DMS53 treated with DMSO at 0.1 percent for 48 hours (cell line): Measurements from ENCODE around the gene IER2.

Experiments
- DNase-seq: peaks from one replicate; lab custom pipeline; 2025; ENCODE audit not compliant: unreplicated experiment; lab: John Stamatoyannopoulos, UW

IER2 gene

DNA sequence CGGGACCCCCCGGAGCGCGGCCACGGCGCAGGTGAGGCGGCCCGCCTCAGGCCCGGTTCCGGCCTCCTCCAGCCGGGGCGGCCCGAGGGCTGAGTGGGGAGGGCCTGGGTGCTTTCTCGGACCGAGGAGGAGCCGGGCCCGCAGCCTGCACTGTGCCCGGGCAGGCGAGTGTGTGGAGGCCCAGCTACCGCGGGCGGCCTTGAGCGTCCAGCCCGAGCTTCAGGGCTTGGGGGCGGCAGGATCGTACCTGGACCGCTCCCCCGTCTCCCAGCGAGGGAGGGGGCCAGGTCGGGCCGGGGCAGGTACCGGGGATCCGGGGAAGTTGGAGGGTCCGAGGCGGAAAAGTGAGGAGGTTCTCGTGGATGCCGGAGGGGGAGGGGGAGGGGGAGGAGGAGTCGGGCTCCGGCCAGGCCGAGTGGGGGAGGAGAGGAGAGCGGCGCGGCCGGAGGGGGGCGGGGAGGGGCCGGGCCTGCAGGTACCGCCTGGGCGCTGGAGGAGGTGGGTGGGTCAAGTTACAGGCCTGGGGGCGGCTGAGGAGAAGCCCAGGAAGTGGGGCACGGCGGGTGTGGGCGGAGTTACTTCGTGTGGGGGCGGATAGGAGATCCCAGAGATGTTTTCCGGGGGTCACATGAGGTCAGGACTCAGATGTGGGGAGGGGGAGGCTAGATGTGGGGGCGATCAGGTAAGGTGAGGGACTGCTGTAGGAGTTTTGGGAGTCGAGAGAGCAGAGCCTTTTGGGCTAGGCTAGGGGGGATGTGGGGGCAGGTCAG lies 31.6 kb upstream of the IER2 start:
- DNase-seq = no peak

DNA sequence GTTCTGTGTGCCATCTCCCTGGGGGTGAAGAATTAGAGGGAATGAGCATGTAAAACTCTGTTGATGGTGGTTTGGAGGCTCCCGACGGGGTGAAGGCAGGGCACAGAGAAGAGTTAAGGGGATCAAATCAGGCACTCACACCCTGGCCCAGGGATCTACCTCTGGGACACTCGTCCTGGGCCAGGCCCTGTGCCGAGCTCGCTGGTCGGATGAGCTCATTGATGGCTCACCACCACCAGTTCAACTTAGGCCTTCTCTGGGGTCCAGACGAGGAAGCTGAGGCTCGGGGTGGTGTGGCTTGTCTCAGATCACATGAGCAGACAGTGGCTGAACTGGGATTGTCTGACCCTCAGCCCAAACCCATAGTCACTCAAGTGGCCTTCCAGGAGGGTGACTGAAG lies 30.6 kb upstream of the IER2 start:
- DNase-seq = no peak

DNA sequence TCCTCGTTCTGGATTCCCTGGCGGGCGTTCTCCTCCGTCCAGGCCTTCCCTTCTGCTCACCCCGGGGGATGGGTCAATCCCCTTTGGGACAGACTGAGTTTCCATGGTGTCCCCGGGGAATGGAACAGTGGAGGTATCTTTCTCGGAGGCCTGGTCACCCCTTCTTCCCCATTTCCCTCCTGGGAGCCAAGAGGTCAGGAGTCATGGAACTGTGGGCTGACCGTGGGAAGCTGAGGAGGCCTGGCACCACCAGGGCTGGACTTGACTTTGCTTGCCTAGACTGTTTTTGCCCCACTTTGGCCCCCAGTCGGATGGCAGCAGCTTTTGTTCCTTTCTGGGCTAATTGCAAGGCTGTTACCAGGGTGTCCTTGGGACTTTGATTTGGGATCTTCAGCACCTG lies 30.2 kb upstream of the IER2 start:
- DNase-seq = no peak

DNA sequence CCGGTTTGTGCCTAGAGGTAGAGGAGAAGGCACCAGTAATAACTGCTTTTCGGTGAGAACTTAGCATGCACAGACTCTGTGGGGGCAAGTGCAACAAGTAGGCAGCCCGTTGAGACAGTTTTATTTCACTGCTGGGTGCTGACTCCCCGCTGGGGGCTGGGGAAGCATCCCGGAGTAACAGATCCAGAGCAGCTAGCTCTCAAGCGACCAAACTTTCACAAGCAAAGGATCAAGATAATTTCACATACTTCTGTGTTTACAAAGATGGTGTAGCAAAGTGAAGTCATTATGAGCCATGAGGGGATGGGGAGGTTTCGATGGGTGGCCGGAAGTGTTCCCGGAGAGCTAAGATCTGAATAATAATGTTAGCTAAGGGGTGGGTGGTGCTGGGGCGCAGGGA lies 29.4 kb upstream of the IER2 start:
- DNase-seq = no peak

DNA sequence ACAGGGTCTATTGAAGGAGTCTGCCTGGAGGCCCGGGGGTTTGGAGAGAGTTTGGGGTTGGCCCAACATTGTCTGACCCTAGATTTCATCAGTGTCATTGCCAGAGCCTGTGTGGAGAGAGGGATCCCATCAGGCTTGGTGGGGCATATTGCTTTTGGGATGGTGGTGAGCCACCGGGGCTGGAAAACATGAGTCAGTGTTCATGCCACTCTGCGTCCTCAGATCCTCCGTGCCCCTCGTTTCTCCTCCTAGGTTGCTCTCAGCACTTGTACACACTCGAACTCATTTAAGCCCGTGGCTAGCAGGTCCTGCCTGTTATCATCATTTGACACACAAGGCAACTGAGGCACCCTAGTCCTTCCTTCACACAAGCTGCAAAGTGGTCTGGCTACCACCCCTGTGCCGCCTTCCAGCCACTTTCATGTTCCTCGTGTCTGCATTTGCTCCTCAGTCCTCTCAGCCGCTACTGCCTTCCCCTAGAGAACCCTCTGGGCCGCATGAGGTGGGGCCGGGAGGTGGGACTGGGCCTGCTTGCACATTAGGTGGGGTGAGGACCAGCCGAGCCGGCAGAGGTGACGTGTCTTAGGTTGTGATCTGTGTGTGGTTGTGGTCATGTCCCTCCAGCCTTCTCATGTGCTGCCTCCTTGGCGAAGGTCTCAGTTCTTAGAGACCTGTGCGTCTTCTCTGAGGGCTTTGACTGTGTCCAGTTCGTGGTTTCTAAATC lies 28.5 kb upstream of the IER2 start:
- DNase-seq = no peak

DNA sequence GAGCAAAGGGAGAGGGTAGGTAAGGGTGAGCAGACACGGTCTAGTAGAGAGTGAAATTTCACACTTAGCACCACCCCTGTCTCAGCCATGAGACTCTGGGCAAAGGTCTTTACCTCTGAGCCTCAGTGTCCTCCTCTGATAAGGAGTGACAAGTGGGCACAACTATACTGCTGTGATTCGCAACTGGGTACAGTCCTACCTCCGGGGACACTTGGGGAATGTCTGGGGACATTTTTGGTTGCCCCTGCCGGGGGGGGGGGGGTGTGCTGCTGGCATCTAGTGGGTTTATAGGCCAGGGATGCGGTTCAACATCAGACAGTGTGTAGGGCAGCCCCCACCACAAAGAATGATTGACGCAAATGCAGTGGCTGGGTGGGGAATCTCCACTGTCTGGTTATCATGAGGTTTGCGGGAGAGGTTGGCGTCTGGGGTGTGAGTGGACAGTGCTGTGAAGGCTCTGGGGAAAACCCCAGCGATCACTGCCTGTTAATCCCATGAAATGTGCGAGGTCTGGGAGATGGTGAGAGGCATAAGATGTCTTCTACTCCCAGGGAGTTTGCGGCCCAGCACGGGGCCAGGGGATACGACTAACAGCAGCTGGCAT lies 27.8 kb upstream of the IER2 start:
- no peak for DNase-seq

DNA sequence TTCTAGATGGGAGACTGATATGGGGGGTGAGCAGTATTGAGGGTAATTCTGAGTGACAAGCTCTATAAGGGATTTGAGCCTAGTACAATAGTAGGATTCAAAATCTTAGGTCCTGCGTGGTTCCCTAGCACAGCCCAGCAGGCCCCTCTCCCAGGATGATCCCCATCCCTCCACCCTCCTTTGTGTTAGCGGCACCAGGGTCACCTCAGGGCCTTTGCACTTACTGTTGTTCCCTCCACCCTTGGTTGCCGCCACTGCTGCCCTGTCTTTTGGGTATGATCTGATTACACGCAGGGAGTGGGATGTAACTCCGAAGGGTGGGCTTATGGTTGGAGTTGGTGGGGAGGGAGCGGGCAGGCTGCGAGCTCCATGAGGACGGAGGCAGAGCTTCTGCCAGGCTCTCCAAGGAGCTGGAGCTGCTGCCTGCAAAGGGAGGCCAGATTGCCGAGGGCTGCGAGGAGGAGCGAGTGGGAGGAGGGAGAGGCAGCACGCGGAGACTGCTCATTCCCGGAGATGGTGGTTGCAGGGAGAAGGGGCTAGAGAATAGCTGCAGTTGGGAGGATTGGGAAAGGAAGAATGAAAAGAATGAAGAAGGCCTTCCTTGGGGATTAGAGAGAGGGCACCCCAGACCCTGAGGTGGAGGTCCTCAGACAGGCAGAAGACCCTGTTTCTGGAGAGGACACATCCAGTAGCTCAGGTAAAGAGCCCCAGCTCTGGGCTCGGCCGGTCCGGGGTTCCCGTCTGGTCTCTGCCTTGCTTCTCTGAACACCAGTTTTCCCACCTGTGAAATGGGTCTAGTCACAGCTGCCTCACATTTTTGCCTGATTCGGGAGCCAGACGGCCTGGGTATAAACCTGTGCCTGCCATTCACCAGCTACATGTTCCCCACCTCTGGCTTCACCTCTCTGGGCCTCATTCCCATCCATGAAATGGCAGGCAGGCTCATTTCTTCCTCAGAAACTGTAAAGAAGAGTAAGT lies 26.9 kb upstream of the IER2 start:
- DNase-seq = no peak

DNA sequence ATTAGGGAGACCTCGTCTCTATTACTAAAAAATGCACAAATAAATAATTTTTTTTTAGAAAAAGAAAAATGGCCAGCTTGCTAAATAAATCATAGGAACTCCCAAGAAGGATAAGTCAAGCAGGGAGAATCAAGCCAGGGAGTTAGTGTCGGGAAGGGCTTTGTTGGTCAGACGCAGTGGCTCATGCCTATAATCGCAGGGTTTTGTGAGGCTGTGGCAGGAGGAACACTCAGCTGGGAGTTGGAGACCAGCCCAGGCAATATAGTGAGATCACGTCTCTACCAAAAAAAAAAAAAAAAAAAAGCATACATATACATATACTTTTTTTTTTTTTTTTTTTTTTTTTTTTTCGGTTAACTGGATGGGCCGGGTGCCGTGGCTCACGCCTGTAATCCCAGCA lies 23.2 kb upstream of the IER2 start:
- DNase-seq = no peak

DNA sequence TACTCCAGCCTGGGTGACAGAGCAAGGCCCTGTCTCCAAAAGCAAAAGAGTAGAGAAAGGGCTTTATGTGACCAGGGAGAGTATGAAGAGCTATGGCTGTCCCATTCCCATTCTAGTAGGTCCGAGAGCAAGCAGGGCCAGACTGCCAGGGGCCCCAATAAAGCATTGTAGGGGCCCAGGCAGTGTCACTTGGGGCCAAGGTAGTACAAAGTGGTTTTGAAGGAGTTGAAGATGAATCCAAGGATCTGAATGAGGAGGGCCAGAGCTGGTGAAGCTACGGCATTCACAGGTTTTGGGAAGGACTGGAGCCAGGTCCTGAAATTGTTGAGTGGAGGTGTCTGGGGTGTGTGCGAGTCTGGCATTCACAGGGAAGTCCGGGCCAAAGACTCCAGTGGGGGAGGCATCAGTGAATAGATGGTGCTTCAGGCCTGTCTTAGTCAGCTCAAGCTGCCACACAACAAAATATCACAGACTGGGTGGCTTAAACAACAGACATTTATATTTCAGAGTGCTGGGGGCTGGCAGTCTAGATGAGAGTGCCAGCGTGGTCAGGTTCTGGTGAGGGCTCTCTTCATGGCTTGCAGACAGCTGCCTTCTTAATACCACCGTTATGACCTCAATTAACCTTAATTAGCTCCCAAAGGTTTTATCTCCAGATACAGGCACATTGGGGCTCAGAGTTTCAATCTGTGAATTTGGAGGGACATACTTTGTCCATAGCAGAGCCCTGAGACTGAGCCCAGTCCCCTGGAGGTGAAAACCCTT lies 22.2 kb upstream of the IER2 start:
- no peak for DNase-seq

DNA sequence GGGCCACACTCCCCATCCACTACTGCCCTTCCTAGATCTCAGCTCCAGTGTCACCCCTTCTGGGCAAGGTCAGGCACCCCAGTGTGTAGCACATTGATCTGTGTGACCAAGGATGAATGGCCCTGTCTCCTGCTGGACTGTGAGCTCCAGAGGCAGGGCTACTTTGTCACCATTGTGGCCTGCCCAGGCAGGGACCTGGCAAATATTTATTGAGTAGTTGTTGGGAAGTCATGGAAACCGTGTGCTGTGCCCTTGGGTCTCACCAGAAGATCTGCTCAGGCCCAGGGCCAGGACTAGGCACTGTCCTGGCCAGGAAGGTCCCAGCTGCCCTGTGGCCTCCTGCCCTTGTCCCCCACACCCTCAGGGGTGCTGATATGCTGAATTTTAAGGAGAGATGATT lies 21.6 kb upstream of the IER2 start:
- no peak for DNase-seq

DNA sequence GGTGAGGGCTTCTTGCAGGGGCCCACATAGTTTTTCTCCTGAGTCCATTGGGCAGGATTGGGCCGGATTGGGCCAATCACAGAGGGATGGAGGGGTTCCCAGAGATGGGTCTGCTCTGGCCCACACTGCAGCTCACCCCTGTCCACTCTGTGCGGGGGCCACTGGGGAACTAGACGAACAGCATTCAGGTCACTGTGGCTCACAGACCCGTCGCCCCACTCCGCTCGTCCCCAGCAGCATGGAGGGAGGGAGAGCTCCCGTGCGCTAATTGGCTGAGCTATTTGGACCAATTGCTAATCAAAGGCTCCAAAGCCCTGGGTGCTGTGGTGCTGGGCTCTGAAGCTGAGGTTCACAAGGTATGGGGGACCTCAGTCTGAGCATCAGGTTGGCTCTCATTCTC lies 20.8 kb upstream of the IER2 start:
- DNase-seq = no peak

DNA sequence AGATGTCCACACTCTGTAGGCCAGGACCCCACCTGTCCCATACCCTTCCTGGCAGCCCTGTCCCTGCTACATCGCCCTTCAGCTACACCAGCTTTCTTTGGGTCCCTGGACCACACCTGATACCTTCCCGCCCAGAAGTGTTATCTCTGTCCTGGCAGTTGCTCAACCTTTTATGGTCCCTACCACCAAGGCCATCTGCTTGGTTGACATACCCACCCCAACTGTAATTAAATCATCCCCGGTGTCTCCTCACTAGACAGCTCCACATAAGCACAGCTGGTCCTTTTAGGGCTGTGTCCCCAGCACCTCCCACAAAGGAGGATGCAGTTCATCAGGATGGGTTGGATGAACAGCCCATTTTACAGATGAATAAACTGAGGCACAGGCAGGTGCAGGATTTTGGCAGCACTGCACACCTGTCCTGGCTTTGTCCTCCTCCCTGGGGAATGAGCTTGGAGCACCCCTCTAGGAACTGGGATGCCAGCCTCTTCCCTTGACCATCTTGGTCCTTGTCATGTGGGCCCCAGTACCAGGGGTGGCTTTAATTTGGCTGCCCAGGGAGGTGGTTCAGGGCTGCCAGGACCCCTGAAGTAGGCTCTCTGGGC lies 19.2 kb upstream of the IER2 start:
- DNase-seq = no peak

DNA sequence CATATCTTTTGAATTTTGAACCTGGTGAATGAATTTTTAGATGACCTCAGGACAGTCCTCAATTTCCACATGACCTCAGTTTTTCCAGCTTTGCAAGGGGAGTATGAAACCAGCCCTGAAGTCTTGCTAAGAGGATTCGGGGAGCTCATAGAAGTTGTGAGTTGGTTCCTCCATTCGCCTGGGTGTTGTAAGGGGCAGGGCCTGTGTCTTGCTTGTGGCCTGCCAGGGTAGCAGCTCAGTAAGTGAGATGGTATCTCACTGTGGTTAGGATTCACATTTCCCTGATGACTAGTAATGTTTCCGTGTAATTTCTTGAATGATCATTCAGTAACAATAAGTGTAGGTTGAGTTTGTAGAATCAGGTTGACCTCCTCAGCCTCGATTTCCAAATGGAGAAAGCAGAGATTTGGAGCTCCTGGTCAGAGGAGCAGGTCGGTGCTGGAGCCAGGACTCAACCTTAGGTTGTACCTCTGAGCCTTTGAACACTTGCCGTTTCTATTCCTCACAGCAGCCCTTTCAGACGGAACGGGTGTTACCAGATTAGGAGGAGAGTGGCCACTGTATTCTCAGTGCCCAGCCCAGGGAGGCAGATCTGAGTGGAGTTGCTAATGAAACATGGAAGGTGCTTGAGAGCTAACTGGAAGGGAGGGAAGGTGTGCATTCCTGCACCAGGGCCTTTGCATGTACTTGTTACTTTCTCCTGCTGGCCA lies 17.6 kb upstream of the IER2 start:
- DNase-seq = no peak

DNA sequence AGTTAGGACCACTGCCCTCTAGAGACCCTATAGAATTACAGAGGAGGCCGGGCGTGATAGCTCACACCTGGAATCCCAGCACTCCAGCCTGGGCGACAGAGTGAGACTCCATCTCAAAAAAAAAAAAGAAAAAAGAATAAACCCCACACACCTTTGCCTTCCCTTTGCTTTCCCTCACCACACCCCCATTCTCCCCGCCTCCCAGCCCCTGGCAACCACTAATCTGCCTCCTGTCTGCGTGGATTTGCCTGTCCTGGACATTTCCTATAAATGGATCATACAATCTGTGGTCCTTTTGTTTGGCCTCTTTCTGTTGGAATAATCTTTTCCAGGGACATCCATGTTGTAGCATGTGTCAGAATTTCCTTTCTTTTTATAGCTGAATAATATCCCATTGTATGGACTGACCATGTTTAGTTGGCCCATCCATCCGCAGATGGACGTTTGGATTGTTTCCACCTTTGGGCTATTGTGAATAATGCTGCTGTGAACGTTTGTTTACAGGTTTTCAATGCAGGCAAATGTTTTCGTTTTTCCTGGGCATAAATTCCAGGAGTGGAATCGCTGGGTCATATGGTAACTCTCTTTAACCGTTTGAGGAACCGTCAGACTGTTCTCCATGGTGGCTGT lies 16.9 kb upstream of the IER2 start:
- DNase-seq = no peak

DNA sequence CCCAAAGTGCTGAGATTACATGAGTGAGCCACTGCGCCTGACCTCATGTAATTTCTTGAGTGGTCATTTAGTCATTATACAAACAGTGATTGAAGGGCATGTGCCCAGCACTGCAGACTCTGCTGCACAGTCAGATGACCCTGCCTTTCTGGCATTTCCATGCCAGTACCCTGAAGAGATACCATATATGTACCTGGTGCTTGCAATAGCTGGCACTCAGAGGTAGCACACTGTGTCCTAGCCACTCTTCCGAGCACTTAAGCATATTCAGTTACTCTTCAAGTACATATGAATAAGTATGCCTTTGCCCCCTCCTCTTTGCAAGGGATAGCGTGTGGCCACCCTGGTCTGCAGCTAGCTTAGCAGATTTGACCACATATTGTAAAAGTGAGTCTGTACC lies 15.6 kb upstream of the IER2 start:
- no peak for DNase-seq

DNA sequence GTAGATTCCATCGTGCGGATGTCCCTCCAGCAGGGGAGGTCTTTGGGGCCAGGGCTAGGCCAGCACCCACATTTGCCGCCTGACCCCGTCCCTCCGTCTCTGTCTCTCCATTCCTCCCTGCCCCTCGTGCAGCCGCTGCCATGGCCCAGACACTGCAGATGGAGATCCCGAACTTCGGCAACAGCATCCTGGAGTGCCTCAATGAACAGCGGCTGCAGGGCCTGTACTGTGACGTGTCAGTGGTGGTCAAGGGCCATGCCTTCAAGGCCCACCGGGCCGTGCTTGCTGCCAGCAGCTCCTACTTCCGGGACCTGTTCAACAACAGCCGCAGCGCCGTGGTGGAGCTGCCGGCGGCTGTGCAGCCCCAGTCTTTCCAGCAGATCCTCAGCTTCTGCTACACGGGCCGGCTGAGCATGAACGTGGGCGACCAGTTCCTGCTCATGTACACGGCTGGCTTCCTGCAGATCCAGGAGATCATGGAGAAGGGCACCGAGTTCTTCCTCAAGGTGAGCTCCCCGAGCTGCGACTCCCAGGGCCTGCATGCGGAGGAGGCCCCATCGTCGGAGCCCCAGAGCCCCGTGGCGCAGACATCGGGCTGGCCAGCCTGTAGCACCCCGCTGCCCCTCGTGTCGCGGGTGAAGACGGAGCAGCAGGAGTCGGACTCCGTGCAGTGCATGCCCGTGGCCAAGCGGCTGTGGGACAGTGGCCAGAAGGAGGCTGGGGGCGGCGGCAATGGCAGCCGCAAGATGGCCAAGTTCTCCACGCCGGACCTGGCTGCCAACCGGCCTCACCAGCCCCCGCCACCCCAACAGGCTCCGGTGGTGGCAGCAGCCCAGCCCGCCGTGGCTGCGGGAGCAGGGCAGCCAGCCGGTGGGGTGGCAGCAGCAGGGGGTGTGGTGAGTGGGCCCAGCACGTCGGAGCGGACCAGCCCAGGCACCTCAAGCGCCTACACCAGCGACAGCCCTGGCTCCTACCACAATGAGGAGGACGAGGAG lies 14.8 kb upstream of the IER2 start:
- no peak for DNase-seq

DNA sequence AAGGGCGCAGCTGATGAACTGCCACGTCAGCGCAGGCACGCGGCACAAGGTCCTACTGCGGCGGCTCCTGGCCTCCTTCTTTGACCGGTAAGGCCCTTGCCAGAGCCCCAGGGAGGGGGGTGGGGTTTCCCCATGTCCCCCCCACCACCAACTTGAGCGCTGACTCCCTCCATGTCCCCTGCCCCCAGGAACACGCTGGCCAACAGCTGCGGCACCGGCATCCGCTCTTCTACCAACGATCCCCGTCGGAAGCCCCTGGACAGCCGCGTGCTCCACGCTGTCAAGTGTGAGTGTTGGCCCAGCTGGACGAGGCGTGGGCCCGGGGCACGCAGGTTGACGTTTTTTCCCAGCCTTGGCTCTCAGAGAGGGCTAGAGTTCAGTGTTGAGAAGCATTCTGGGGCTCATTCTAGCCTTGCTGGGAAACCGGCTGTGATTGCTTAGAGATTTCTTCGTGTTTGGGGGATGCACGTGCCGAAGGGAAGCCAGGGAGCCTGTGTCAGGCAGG lies 12.9 kb upstream of the IER2 start:
- DNase-seq = no peak
